Endothelial cell of umbilical vein (primary cell): ENCODE measurements around the gene DGKB. TPM values are rescaled to one million over a fixed set of nuclear protein-coding genes. Genes with fewer than 3 reads are reported as not detected.

ENCODE experiments used
- BruUV-seq: library from RNA; stranded (reverse); fragments of 400-500 nt; replicated peaks from 2 replicates; lab custom pipeline; 2021; lab: Mats Ljungman, UMichigan
- CTCF ChIA-PET: fragments of 300-600, 350-600 bp; sonication (Branson Sonifier 250); formaldehyde crosslinking; loops from one replicate; lab custom pipeline; 2021; ENCODE audit warnings: antibody characterized with exemption, inconsistent platforms; lab: Charles Lee
- POLR2A ChIA-PET: fragments of 300-600, 350-600 bp; sonication (Branson Sonifier 250); formaldehyde crosslinking; loops from one replicate; lab custom pipeline; 2021; ENCODE audit warnings: antibody characterized with exemption, inconsistent platforms; lab: Charles Lee
- DNase-seq: peaks from one replicate; pipeline ENCODE4 v3.0.0-alpha.2; 2011; ENCODE audit warnings: low read depth, low spot score
- FAIRE-seq: peaks from 2 replicates; lab custom pipeline; 2011; peaks lifted over from hg19 to GRCh38; lab: Jason Lieb, UNC
- H2AFZ ChIP-seq: 2 replicates; pipeline ENCODE4 v1.6.0; 2012; ENCODE audit warnings: low read depth, low read length, control low read depth, inconsistent platforms
- H3K27ac ChIP-seq: 2 replicates; pipeline ENCODE4 v1.5.1; 2011; ENCODE audit warnings: low read depth, mild to moderate bottlenecking, control low read depth, low read length, moderate library complexity; ENCODE audit not compliant: insufficient read depth
- H3K27me3 ChIP-seq, 2 experiments: 2 replicates each; pipeline versions ENCODE4 v1.6.0 to v1.6.1; 2011; ENCODE audit warnings: low read length in 2 of 2, mixed read lengths in 1 of 2; ENCODE audit not compliant: control insufficient read depth in 2 of 2, insufficient read depth in 2 of 2
- H3K36me3 ChIP-seq, 2 experiments: 2 replicates in 1 of 2; 3 replicates in 1 of 2; pipeline ENCODE4 v1.5.1; 2011; ENCODE audit warnings: low read length in 2 of 2, mild to moderate bottlenecking in 1 of 2, moderate library complexity in 1 of 2; ENCODE audit not compliant: control insufficient read depth in 2 of 2, insufficient read depth in 2 of 2; ENCODE audit errors: extremely low read depth in 1 of 2
- H3K4me1 ChIP-seq: 3 replicates; pipeline ENCODE4 v1.5.1; 2011; ENCODE audit warnings: mild to moderate bottlenecking, low read length; ENCODE audit not compliant: control insufficient read depth, insufficient read depth; ENCODE audit errors: extremely low read depth
- H3K4me2 ChIP-seq: 2 replicates; pipeline ENCODE4 v1.6.1; 2011; ENCODE audit warnings: low read length, control low read depth, mixed read lengths; ENCODE audit not compliant: insufficient read depth
- H3K4me3 ChIP-seq, 3 experiments: fragments of 200-600 bp in 1 of 3; sonication (generic), shearing (Covaris generic) in 1 of 3; replicated peaks in 1 of 3; 2 replicates each; pipeline ENCODE4 v1.5.1; 2011 to 2016; ENCODE audit warnings: control low read depth in 3 of 3, low read length in 3 of 3, mild to moderate bottlenecking in 2 of 3, inconsistent platforms in 1 of 3, low read depth in 1 of 3, moderate library complexity in 1 of 3; ENCODE audit not compliant: insufficient read depth in 1 of 3
- H3K79me2 ChIP-seq: 2 replicates; pipeline ENCODE4 v1.6.0; 2012; ENCODE audit warnings: low read length, inconsistent platforms; ENCODE audit not compliant: control insufficient read depth, insufficient read depth
- H3K9ac ChIP-seq: replicated peaks from 2 replicates; pipeline ENCODE3; 2011; ENCODE audit warnings: low read length, control low read depth; ENCODE audit not compliant: insufficient read depth; ENCODE audit errors: extremely low read depth
- H3K9me1 ChIP-seq: replicated peaks from 3 replicates; pipeline ENCODE4 v1.6.0; 2011; ENCODE audit warnings: mild to moderate bottlenecking, low read length; ENCODE audit not compliant: control insufficient read depth, insufficient read depth; ENCODE audit errors: extremely low read depth
- H3K9me3 ChIP-seq: replicated peaks from 2 replicates; pipeline ENCODE4 v1.5.1; 2012; ENCODE audit warnings: low read length, inconsistent platforms; ENCODE audit not compliant: control insufficient read depth, insufficient read depth
- H4K20me1 ChIP-seq: replicated peaks from 2 replicates; pipeline ENCODE3; 2011; ENCODE audit warnings: mild to moderate bottlenecking, low read length; ENCODE audit not compliant: control insufficient read depth, insufficient read depth; ENCODE audit errors: extremely low read depth
- EZH2 ChIP-seq: IDR thresholded peaks from 2 replicates; pipeline ENCODE4 v1.6.1; 2012; ENCODE audit warnings: borderline replicate concordance, low read depth, mild to moderate bottlenecking, moderate library complexity, low read length, inconsistent platforms; ENCODE audit not compliant: severe bottlenecking
- FOS ChIP-seq: IDR thresholded peaks from 2 replicates; pipeline ENCODE4 v1.6.1; 2011; ENCODE audit warnings: mild to moderate bottlenecking, low read length, moderate library complexity, borderline replicate concordance; ENCODE audit not compliant: insufficient read depth
- GATA2 ChIP-seq: IDR thresholded peaks from 2 replicates; pipeline ENCODE4 v1.7.0; 2011; ENCODE audit warnings: low read depth, mild to moderate bottlenecking, moderate library complexity, mixed read lengths, low read length; ENCODE audit not compliant: insufficient read length, insufficient read depth
- JUN ChIP-seq: IDR thresholded peaks from 2 replicates; pipeline ENCODE4 v1.6.1; 2011; ENCODE audit warnings: borderline replicate concordance, low read depth; ENCODE audit not compliant: insufficient read length, insufficient read depth
- MYC ChIP-seq: IDR thresholded peaks from one replicate; pipeline ENCODE4 v1.6.1; 2011; ENCODE audit warnings: mild to moderate bottlenecking, low read depth, low read length
- POLR2A ChIP-seq: IDR thresholded peaks from 2 replicates; pipeline ENCODE4 v1.6.1; 2012; ENCODE audit warnings: low read depth, mild to moderate bottlenecking, control low read depth, low read length
- POLR2AphosphoS5 ChIP-seq: IDR thresholded peaks from 2 replicates; pipeline ENCODE4 v1.6.1; 2012; ENCODE audit warnings: low read depth, mild to moderate bottlenecking, control low read depth, low read length, moderate library complexity; ENCODE audit not compliant: insufficient read depth
- dilution Hi-C: fragments of 300-500 bp; cut with MboI; formaldehyde crosslinking; loops from one replicate; pipeline ENCODE4 v1.15.0; 2019; ENCODE audit warnings: low sequenced_read_pairs; ENCODE audit not compliant: extremely low pct_ligation_motif_present
- intact Hi-C: fragments of 100-400 bp; cut with micrococcal nuclease; formaldehyde crosslinking; loops from one replicate; pipeline ENCODE4 v1.10.0; 2022
- polyA plus RNA-seq, 4 experiments: library from polyadenylated mRNA; depleted of rRNA in 3 of 4; stranded (reverse) in 3 of 4; unstranded in 1 of 4; fragments of >200 nt; gene quantifications; 2 replicates each; pipeline versions ENCODE4 v1.2.1 to v1.2.3, GENCODE V29; 2011 to 2012; ENCODE audit warnings: missing spikeins in 1 of 4
- total RNA-seq: library from RNA; stranded (reverse); gene quantifications from 2 replicates; pipeline ENCODE4 v1.2.3, GENCODE V29; 2021
- TF ChIP-seq, protein P1 (sequence below), 2 donors: IDR thresholded peaks; 1 replicate in 1 of 2; 2 replicates in 1 of 2; pipeline ENCODE4 v1.5.1; 2011; ENCODE audit warnings: low read length in 2 of 2, mild to moderate bottlenecking in 2 of 2, moderate library complexity in 2 of 2, control low read depth in 1 of 2, inconsistent platforms in 1 of 2, low read depth in 1 of 2; ENCODE audit not compliant: insufficient read depth in 1 of 2; ENCODE audit errors: extremely low read depth in 1 of 2
- TF ChIP-seq, protein P2 (sequence below): IDR thresholded peaks from 2 replicates; pipeline ENCODE4 v1.6.1; 2011; ENCODE audit not compliant: insufficient read depth, insufficient read length

DGKB gene
- total and polyA plus RNA-seq, 2 donors (not counting 3 experiments of a cell fraction or from before 2014, with no cell fraction given): not detected

DNA sequence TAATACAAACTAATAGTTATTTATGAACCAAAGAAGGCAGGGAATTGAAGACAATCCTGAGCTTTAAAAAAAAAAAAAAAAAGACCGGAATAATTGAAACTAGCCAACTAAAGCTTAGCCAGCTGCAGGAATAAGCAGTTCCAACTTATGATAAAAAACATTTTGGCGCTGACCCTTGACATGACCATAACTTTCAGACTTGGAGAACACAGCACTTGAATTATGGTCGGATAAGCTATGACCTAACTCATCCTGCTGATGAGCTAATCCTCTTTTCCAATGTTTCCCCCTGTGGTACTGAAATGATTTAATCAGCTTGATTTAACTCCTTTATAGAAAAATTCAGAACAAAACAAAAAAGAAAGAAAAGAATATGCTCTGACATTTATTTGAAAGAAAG, 181.8 kb downstream of the DGKB start:
- Histone ChIP-seq H3K4me3 (no peak overlapping the region), H3K9ac (no peak overlapping the region), H3K27ac (no peak overlapping the region), H3K4me1 (no peaks in the 10 kb centered on the region), H3K79me2 (no peaks in the 10 kb centered on the region), H3K36me3 (no peaks in the 10 kb centered on the region), H2AFZ (no peak overlapping the region), H3K27me3 (no peaks in the 10 kb centered on the region), H4K20me1 (no peaks in the 10 kb centered on the region), H3K9me3 (no peaks in the 10 kb centered on the region), H3K9me1 (no peaks in the 10 kb centered on the region), H3K4me2 (no peak overlapping the region)
- no peak for FAIRE-seq
- POLR2A ChIA-PET: no interaction called here
- intact Hi-C loops: no loop called here
- TF ChIP-seq JUN: no peak
- TF ChIP-seq POLR2A: no peak
- no peak for TF ChIP-seq EZH2
- no peak for TF ChIP-seq FOS
- TF ChIP-seq, protein P1, sequence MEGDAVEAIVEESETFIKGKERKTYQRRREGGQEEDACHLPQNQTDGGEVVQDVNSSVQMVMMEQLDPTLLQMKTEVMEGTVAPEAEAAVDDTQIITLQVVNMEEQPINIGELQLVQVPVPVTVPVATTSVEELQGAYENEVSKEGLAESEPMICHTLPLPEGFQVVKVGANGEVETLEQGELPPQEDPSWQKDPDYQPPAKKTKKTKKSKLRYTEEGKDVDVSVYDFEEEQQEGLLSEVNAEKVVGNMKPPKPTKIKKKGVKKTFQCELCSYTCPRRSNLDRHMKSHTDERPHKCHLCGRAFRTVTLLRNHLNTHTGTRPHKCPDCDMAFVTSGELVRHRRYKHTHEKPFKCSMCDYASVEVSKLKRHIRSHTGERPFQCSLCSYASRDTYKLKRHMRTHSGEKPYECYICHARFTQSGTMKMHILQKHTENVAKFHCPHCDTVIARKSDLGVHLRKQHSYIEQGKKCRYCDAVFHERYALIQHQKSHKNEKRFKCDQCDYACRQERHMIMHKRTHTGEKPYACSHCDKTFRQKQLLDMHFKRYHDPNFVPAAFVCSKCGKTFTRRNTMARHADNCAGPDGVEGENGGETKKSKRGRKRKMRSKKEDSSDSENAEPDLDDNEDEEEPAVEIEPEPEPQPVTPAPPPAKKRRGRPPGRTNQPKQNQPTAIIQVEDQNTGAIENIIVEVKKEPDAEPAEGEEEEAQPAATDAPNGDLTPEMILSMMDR (IDR thresholded peaks at IDR 0.05; ENCODE audit: extremely low read depth in 1 of 2, insufficient read depth in 1 of 2, low read depth in 1 of 2, low read length in 2 of 2): no peak
- no peak for TF ChIP-seq MYC
- TF ChIP-seq POLR2AphosphoS5: no peak
- TF ChIP-seq GATA2: no peak
- TF ChIP-seq, protein P2, sequence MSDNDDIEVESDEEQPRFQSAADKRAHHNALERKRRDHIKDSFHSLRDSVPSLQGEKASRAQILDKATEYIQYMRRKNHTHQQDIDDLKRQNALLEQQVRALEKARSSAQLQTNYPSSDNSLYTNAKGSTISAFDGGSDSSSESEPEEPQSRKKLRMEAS: no peak
- BruUV-seq: no TSS peak
- CTCF ChIA-PET: interaction anchor here (0.8 to 9.7 kb wide), 11 partner anchors 14 to 1377 kb away, joined by 3 to 357 read pairs (median 4); no protein-coding TSS in a partner anchor
- dilution Hi-C loops: no loop called here
- peak; percentile 15 for DNase-seq
